HEK293 (cell line): Measurements from ENCODE around the gene TBC1D22A.

Source experiments
- BCL11B ChIP-seq: fragments of 450-650 bp; formaldehyde crosslinking; IDR thresholded peaks from 2 replicates; pipeline ENCODE4 v1.5.1; 2016; ENCODE audit warnings: low read depth, missing biosample characterization, missing genetic modification characterization
- KLF16 ChIP-seq: fragments of 450-650 bp; formaldehyde crosslinking; IDR thresholded peaks from 2 replicates; pipeline ENCODE4 v1.5.1; 2017; ENCODE audit warnings: missing biosample characterization, missing genetic modification characterization
- OSR2 ChIP-seq: fragments of 450-650 bp; formaldehyde crosslinking; IDR thresholded peaks from 2 replicates; pipeline ENCODE4 v1.5.1; 2016; ENCODE audit warnings: missing biosample characterization, missing genetic modification characterization
- SP2 ChIP-seq: fragments of 450-650 bp; formaldehyde crosslinking; IDR thresholded peaks from 2 replicates; pipeline ENCODE4 v1.5.1; 2016; ENCODE audit warnings: missing biosample characterization, missing genetic modification characterization
- ZNF133 ChIP-seq: fragments of 450-650 bp; formaldehyde crosslinking; IDR thresholded peaks from 2 replicates; pipeline ENCODE4 v1.5.1; 2016; ENCODE audit warnings: missing biosample characterization, missing genetic modification characterization
- ZNF146 ChIP-seq: fragments of 450-650 bp; formaldehyde crosslinking; IDR thresholded peaks from 2 replicates; pipeline ENCODE4 v1.5.1; 2016; ENCODE audit warnings: missing biosample characterization, missing genetic modification characterization
- ZNF214 ChIP-seq: fragments of 450-650 bp; formaldehyde crosslinking; IDR thresholded peaks from 2 replicates; pipeline ENCODE4 v1.5.1; 2017; ENCODE audit warnings: missing biosample characterization, mild to moderate bottlenecking, missing genetic modification characterization, borderline replicate concordance
- ZNF626 ChIP-seq: fragments of 450-650 bp; sonication (Bioruptor Pico); formaldehyde crosslinking; IDR thresholded peaks from 2 replicates; pipeline ENCODE4 v1.5.1; 2018; ENCODE audit warnings: missing biosample characterization, missing genetic modification characterization, inconsistent platforms
- TF ChIP-seq, protein P1 (sequence below): fragments of 450-650 bp; formaldehyde crosslinking; IDR thresholded peaks from 2 replicates; pipeline ENCODE4 v1.5.1; 2017; ENCODE audit warnings: missing biosample characterization, mild to moderate bottlenecking, missing genetic modification characterization, moderate library complexity
- TF ChIP-seq, protein P2 (sequence below): fragments of 450-650 bp; formaldehyde crosslinking; IDR thresholded peaks from 2 replicates; pipeline ENCODE4 v1.5.1; 2016; ENCODE audit warnings: missing biosample characterization, missing genetic modification characterization
- TF ChIP-seq, protein P3 (sequence below): fragments of 450-650 bp; formaldehyde crosslinking; IDR thresholded peaks from 2 replicates; pipeline ENCODE4 v1.5.1; 2017; ENCODE audit warnings: missing biosample characterization, missing genetic modification characterization
- TF ChIP-seq, protein P4 (sequence below): fragments of 450-650 bp; formaldehyde crosslinking; IDR thresholded peaks from 2 replicates; pipeline ENCODE4 v1.5.1; 2016; ENCODE audit warnings: missing biosample characterization, missing genetic modification characterization

DNA sequence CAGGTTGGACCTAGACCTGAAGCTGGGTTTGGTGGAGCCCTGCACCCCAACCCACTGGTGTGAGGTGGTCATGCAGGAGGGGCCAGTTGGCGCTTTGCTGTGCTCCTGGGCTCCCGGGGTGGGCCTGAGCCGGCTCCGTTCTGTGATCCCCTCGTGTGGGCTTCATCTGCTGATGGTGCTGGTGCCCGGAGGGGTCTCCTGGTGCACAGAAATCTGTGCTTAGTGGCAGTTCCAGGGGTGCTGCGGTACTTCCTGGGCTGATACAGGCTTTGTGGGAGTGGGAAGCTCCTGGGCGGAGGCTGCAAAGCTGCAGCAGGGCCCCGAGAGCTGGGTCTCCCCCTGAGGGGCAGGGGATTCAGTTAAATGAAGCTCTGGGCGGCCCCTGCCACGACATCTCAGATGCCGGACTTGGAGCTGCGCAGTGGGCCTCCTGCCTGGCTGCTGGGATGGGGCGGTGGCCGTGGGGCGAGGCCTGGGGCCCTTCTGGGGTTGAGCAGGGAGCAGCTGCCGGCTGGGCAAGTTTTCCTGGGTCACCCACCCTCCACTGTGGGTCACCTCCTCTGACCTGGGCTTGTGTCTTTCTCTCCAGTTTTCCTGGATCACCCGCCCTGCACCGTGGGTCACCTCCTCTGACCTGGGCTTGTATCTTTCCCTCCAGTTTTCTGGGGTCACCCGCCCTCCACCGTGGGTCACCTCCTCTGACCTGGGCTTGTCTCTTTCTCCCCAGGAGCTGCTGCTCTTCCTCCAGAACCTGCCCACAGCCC is 410.5 kb downstream of the TBC1D22A start:
- TF ChIP-seq ZNF133 (tag by site-specific recombination) (no peak), ZNF626 (tag by site-specific recombination) (no peak), KLF16 (no peak), ZNF214 (tag by site-specific recombination) (no peak), BCL11B (tag by site-specific recombination) (no peak), ZNF146 (tag by site-specific recombination) (no peak), SP2 (tag by site-specific recombination) (no peak), OSR2 (tag by site-specific recombination) (no peak)
- TF ChIP-seq, protein P1, sequence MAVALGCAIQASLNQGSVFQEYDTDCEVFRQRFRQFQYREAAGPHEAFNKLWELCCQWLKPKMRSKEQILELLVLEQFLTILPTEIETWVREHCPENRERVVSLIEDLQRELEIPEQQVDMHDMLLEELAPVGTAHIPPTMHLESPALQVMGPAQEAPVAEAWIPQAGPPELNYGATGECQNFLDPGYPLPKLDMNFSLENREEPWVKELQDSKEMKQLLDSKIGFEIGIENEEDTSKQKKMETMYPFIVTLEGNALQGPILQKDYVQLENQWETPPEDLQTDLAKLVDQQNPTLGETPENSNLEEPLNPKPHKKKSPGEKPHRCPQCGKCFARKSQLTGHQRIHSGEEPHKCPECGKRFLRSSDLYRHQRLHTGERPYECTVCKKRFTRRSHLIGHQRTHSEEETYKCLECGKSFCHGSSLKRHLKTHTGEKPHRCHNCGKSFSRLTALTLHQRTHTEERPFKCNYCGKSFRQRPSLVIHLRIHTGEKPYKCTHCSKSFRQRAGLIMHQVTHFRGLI: no peak
- TF ChIP-seq, protein P2, sequence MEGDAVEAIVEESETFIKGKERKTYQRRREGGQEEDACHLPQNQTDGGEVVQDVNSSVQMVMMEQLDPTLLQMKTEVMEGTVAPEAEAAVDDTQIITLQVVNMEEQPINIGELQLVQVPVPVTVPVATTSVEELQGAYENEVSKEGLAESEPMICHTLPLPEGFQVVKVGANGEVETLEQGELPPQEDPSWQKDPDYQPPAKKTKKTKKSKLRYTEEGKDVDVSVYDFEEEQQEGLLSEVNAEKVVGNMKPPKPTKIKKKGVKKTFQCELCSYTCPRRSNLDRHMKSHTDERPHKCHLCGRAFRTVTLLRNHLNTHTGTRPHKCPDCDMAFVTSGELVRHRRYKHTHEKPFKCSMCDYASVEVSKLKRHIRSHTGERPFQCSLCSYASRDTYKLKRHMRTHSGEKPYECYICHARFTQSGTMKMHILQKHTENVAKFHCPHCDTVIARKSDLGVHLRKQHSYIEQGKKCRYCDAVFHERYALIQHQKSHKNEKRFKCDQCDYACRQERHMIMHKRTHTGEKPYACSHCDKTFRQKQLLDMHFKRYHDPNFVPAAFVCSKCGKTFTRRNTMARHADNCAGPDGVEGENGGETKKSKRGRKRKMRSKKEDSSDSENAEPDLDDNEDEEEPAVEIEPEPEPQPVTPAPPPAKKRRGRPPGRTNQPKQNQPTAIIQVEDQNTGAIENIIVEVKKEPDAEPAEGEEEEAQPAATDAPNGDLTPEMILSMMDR (tag by site-specific recombination): no peak
- TF ChIP-seq, protein P3, sequence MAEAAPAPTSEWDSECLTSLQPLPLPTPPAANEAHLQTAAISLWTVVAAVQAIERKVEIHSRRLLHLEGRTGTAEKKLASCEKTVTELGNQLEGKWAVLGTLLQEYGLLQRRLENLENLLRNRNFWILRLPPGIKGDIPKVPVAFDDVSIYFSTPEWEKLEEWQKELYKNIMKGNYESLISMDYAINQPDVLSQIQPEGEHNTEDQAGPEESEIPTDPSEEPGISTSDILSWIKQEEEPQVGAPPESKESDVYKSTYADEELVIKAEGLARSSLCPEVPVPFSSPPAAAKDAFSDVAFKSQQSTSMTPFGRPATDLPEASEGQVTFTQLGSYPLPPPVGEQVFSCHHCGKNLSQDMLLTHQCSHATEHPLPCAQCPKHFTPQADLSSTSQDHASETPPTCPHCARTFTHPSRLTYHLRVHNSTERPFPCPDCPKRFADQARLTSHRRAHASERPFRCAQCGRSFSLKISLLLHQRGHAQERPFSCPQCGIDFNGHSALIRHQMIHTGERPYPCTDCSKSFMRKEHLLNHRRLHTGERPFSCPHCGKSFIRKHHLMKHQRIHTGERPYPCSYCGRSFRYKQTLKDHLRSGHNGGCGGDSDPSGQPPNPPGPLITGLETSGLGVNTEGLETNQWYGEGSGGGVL (tag by site-specific recombination): no peak
- TF ChIP-seq, protein P4, sequence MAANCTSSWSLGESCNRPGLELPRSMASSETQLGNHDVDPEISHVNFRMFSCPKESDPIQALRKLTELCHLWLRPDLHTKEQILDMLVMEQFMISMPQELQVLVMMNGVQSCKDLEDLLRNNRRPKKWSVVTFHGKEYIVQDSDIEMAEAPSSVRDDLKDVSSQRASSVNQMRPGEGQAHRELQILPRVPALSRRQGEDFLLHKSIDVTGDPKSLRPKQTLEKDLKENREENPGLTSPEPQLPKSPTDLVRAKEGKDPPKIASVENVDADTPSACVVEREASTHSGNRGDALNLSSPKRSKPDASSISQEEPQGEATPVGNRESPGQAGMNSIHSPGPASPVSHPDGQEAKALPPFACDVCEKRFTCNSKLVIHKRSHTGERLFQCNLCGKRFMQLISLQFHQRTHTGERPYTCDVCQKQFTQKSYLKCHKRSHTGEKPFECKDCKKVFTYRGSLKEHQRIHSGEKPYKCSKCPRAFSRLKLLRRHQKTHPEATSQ: no peak
